NB4 (cell line): Measurements from ENCODE around the gene DPF3.

ENCODE experiments used
- DNase-seq: peaks from one replicate; pipeline ENCODE4 v3.0.0; 2010; ENCODE audit warnings: low read depth
- H3K4me3 ChIP-seq: one replicate; pipeline ENCODE4 v1.5.1; 2011; ENCODE audit warnings: mild to moderate bottlenecking, low read depth, low read length, moderate library complexity
- CTCF ChIP-seq: IDR thresholded peaks from one replicate; pipeline ENCODE4 v1.5.1; 2012; ENCODE audit warnings: low read depth, low read length
- MAX ChIP-seq: IDR thresholded peaks from 2 replicates; pipeline ENCODE4 v1.6.1; 2011; ENCODE audit warnings: low read depth, low read length
- MYC ChIP-seq: IDR thresholded peaks from 2 replicates; pipeline ENCODE4 v1.6.1; 2011; ENCODE audit warnings: low read depth, low read length
- POLR2A ChIP-seq: IDR thresholded peaks from 2 replicates; pipeline ENCODE4 v1.6.1; 2011; ENCODE audit warnings: mild to moderate bottlenecking; ENCODE audit not compliant: insufficient read length; ENCODE audit errors: extremely low read depth

Gene DPF3

GRCh38 chr14:72828604-72829003 lies 65.3 kb downstream of the DPF3 start:
- no peak overlapping the region for H3K4me3 ChIP-seq
- no peak for DNase-seq
- no peak for TF ChIP-seq MAX
- no peak for TF ChIP-seq POLR2A
- no peak for TF ChIP-seq MYC
- TF ChIP-seq CTCF: no peak

GRCh38 chr14:72826039-72826438 lies 67.9 kb downstream of the DPF3 start:
- DNase-seq: no peak
- H3K4me3 ChIP-seq: no peak overlapping the region
- TF ChIP-seq CTCF: no peak
- TF ChIP-seq POLR2A: no peak
- no peak for TF ChIP-seq MAX
- no peak for TF ChIP-seq MYC

- no peak for DNase-seq
- TF ChIP-seq MYC (no peak), MAX (no peak), CTCF (no peak), POLR2A (no peak)
- H3K4me3 ChIP-seq: no peak overlapping the region
Observed at GRCh38 chr14:72825486-72825885, 68.4 kb downstream of the DPF3 start.

GRCh38 chr14:72824051-72824450 lies 69.8 kb downstream of the DPF3 start:
- TF ChIP-seq POLR2A: no peak
- no peak for TF ChIP-seq CTCF
- no peak for TF ChIP-seq MAX
- no peak for TF ChIP-seq MYC
- no peak for DNase-seq
- H3K4me3 ChIP-seq: no peak overlapping the region

- no peak overlapping the region for H3K4me3 ChIP-seq
- no peak for DNase-seq
- TF ChIP-seq MAX: no peak
- no peak for TF ChIP-seq CTCF
- no peak for TF ChIP-seq MYC
- TF ChIP-seq POLR2A: no peak
Observed at GRCh38 chr14:72822946-72823611, 70.8 kb downstream of the DPF3 start.

- H3K4me3 ChIP-seq: no peak overlapping the region
- TF ChIP-seq MAX (no peak), POLR2A (no peak), CTCF (no peak), MYC (no peak)
- no peak for DNase-seq
Observed at GRCh38 chr14:72818998-72819397, 74.9 kb downstream of the DPF3 start.
